ENCODE measurements around the gene MED27.

The MED27 gene

DNA sequence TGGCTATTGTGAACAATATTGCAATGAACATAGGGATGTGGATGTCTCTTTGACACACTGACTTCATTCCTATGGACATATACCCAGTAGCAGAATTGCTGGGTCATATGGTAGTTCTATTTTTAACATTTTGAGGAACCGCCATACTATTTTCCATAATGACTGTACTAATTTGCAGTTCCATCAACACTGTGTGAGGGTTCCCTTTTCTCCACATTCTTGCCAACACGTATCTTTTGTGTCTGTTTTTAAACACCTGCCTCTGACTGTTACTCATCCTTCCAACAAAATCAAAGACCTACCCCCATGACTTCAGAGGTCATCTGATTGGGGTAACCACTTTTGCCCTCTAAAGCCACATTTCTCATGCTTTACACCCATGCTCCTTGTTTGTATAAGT, 133.5 kb downstream of the MED27 start:
- no peak overlapping the region for H3K4me3 ChIP-seq (ENCODE audit: low read depth, low read length)
- in situ Hi-C loops (cut with HindIII; ENCODE audit: low sequenced_read_pairs), result no loop called here
- DNase-seq (ENCODE audit: low read depth, low spot score), result no peak
- TF ChIP-seq, protein P1, sequence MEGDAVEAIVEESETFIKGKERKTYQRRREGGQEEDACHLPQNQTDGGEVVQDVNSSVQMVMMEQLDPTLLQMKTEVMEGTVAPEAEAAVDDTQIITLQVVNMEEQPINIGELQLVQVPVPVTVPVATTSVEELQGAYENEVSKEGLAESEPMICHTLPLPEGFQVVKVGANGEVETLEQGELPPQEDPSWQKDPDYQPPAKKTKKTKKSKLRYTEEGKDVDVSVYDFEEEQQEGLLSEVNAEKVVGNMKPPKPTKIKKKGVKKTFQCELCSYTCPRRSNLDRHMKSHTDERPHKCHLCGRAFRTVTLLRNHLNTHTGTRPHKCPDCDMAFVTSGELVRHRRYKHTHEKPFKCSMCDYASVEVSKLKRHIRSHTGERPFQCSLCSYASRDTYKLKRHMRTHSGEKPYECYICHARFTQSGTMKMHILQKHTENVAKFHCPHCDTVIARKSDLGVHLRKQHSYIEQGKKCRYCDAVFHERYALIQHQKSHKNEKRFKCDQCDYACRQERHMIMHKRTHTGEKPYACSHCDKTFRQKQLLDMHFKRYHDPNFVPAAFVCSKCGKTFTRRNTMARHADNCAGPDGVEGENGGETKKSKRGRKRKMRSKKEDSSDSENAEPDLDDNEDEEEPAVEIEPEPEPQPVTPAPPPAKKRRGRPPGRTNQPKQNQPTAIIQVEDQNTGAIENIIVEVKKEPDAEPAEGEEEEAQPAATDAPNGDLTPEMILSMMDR (IDR thresholded peaks at IDR 0.05; ENCODE audit: low read depth, low read length), result no peak

DNA sequence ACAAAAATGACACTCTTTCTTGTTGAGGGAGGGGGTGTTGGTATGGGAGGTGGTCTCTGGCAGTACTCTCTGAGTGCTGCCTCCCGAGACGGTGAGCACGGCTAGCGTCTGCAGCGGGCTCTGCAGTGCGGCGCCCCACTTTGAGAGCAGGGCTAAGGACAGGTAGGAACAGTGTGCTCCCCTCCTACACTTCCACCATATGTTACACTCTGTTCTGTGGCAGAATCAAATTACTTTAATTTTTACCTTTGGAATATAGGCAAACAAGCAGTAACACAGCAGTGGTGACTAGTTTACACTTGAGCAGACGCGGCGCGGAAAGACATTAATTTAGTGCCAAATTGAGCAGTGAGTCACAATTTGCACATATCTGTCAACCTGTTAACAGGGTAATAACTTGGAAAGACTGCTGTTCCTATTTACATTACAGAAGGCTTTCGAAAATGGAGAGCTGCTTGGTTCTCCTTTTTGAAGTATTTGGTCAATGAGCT, 136.3 kb downstream of the MED27 start:
- TF ChIP-seq, protein P1 (IDR thresholded peaks at IDR 0.05; ENCODE audit: low read depth, low read length), result no peak
- in situ Hi-C loops (cut with HindIII; ENCODE audit: low sequenced_read_pairs), result no loop called here
- DNase-seq (ENCODE audit: low read depth, low spot score), result no peak
- H3K4me3 ChIP-seq (ENCODE audit: low read depth, low read length), result no peak overlapping the region

DNA sequence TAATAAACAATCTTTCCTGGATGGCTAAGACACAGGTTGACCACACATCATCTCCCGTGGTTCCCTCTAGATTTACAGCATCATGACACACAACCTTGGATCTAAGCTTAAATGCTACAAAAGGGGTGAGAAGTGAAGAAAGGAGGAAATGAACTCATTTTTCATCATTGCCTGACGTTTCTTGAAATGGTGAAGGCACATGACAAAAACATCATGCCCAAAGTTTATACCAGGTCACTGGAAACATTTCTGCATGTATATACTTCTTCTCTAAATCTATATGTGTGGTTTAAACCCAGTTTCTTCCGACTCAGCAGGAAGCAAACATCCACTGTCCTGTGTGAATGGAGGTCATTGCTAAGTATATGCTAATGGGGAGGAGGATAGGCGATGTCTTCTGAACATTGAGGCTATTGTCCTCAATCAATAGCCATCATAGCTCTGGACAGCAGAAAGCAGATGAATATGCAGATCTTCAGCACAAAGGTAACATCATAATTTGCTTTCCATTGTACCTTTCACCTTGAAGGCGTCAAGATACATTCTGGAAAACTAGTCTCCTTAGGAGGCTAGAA, 137.4 kb downstream of the MED27 start:
- no peak for DNase-seq (ENCODE audit: low read depth, low spot score)
- TF ChIP-seq, protein P1 (IDR thresholded peaks at IDR 0.05; ENCODE audit: low read depth, low read length), result no peak
- H3K4me3 ChIP-seq (ENCODE audit: low read depth, low read length), result no peak overlapping the region
- in situ Hi-C loops (cut with HindIII; ENCODE audit: low sequenced_read_pairs), result no loop called here

DNA sequence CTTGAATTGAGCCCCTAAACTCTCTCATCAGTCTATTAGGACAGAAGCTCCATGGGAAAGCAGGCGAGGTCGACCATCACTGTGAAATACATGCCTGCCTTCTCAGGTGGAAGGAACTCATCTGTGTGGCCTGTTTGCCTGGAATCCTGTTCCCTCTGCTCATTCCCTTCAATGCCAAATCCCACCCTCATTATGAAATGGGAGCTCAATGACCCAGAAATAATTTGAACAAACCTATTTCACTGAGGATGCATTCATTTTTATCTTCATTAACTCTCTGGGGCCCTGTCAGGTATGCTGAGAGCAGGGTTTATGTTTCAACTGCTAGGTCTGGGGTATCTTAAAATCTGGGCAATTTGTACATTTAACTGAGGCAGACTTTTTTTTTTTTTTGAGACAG, 142.2 kb downstream of the MED27 start:
- H3K4me3 ChIP-seq (ENCODE audit: low read depth, low read length), result no peak overlapping the region
- in situ Hi-C loops (cut with HindIII; ENCODE audit: low sequenced_read_pairs), result no loop called here
- TF ChIP-seq, protein P1 (IDR thresholded peaks at IDR 0.05; ENCODE audit: low read depth, low read length), result no peak
- no peak for DNase-seq (ENCODE audit: low read depth, low spot score)

DNA sequence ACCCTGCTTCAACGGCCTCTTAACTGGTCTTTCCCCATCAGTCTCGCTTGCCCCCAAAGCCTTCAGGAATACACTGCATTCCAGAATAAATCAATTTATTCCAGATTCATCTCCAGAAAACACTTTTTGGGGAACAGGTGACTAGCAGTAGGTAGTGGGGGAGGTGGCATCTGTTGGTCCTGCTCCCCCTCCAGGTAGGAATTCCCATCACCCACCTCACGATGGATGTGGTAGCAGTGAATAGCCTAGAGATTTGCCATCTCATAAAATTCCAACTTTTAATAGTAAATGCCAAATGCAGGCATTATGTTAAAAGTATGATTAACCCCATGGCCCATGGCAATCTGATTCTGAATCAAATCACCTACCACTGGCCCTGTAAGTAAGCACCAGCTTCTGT, 142.7 kb downstream of the MED27 start:
- in situ Hi-C loops (cut with HindIII; ENCODE audit: low sequenced_read_pairs), result no loop called here
- TF ChIP-seq, protein P1 (IDR thresholded peaks at IDR 0.05; ENCODE audit: low read depth, low read length), result peak; percentile 5
- DNase-seq (ENCODE audit: low read depth, low spot score), result no peak
- H3K4me3 ChIP-seq (ENCODE audit: low read depth, low read length), result no peak overlapping the region

DNA sequence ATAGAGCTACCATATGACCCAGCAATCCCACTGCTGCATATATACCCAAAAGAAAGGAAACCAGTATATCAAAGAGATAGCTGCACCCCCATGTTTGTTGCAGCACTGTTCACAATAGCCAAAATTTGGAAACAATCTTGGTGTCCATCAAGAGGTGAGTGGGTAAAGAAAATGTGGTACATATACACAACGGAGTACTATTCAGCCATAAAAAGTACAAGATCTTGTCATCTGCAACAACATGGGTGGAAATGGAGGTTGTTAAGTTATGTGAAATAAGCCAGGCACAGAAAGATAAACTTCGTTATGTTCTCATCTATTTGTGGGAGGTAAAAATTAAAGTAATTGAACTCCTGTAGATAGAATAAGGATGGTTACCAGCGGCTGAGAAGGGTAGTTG, 145.0 kb downstream of the MED27 start:
- no peak overlapping the region for H3K4me3 ChIP-seq (ENCODE audit: low read depth, low read length)
- TF ChIP-seq, protein P1 (IDR thresholded peaks at IDR 0.05; ENCODE audit: low read depth, low read length), result no peak
- in situ Hi-C loops (cut with HindIII; ENCODE audit: low sequenced_read_pairs), result no loop called here
- no peak for DNase-seq (ENCODE audit: low read depth, low spot score)
